SK-N-DZ (cell line): ENCODE results near the gene MRC2.

Source experiments
- DNase-seq: peaks from one replicate; pipeline ENCODE4 v3.0.0-alpha.2; 2015; ENCODE audit warnings: low spot score

The MRC2 gene

DNA sequence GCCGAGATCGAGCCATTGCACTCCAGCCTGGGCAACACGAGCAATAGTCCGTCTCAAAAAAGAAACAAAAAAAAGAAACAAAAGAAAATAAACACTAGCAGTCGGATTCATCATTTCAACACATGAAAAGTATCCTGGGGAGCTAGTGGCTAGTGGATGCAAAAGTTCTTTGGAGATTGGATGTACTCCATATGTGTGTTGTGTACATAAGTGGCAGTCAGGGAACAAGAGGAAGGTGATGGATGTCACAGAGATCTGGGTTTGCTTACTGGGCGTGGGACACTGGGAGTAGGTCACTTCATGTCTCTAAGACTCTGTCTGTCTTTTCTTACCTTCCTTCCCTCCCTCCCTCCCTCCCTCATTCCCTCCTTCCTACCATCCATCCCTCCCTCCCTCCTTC is 35.4 kb downstream of the MRC2 start:
- DNase-seq = no peak

DNA sequence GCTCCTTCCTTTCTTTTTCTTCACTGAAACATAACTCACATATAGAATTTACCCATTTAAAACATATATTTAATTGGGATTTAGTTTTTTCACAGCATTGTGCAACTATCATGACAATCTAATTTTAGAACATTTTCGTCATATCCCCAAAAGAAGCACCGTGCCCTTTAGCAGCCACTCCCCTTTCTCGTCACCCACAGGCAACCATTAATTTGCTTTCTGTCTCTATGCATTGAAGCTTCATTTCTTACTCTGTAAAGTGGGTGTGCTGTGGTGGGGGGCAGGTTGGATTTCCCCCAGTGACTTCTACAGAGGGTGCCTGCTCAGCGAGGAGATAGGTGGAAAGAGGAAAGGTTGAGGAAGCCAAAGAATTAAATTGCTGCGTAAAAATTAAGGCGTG is 35.8 kb downstream of the MRC2 start:
- DNase-seq = no peak

- DNase-seq = no peak
These were observed 37.1 kb downstream of the MRC2 start for GRCh38 chr17:62664336-62665120.

DNA sequence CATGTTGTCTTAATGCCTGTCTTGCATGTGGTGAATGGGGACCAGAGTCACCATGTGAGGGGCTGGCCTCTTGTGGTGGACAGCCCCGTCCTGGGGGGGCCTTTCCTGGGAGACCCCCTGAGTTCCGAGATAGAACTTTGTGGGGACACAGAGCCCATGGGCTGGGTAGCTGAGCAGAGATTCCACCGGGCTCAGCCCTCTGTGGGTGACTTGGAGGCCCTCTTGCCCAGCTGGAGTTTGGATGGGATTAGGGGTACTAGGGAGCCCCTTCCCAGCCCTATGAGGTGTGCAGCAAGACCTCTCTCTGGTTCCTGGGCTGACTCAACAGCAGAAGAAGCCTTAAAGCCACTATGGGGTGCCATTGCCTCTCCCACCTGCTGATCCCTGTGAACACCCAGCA is 38.1 kb downstream of the MRC2 start:
- no peak for DNase-seq

GRCh38 chr17:62666061-62666800 is 38.8 kb downstream of the MRC2 start:
- no peak for DNase-seq

DNA sequence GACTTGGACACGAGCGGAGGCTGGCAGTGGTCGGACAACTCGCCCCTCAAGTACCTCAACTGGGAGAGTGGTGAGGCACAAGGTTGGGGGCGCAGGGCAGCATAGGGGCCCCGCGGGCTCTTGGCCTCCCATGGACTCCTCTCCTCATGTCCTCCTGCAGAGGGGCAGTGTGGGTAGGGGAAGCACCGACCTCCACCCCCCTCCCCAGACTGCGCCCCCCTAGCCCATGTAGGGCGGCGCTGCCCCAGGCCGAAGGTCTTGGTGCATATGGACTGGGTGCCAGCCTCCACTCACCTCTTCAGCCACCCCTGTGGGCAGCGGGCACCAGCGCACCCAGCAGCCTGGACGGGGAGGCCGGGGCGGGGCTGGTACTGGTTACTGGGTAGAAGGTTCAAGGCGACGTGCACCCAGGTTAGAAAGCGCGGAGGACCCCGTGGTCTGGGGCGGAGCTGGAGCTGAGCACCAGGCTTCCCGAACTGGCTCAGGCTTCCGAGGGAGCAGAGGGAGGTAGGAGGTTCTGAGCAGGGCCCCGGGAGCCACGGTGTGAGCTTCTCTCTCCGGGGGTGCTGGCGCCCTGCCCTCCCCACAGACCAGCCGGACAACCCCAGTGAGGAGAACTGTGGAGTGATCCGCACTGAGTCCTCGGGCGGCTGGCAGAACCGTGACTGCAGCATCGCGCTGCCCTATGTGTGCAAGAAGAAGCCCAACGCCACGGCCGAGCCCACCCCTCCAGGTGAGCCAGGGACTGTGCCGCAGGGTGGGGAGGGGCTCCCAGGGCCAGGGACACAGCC is 39.5 kb downstream of the MRC2 start:
- no peak for DNase-seq

GRCh38 chr17:62668091-62668804 is 40.8 kb downstream of the MRC2 start:
- DNase-seq = peak; percentile 88

- no peak for DNase-seq
These were observed 42.8 kb downstream of the MRC2 start for GRCh38 chr17:62670202-62670821.

DNA sequence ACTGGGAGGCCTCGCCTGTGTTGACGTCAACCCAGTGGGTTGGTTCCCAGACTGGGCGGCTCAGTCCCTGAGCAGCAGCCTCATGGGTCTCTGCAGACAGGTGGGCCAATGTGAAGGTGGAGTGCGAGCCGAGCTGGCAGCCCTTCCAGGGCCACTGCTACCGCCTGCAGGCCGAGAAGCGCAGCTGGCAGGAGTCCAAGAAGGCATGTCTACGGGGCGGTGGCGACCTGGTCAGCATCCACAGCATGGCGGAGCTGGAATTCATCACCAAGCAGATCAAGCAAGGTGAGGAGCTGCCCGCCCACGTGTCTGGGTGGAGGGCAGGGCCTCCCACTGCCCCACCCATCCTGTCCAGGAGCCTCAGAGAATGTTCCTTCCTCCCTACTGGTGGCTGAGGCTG is 44.1 kb downstream of the MRC2 start:
- peak; percentile 44 for DNase-seq

DNA sequence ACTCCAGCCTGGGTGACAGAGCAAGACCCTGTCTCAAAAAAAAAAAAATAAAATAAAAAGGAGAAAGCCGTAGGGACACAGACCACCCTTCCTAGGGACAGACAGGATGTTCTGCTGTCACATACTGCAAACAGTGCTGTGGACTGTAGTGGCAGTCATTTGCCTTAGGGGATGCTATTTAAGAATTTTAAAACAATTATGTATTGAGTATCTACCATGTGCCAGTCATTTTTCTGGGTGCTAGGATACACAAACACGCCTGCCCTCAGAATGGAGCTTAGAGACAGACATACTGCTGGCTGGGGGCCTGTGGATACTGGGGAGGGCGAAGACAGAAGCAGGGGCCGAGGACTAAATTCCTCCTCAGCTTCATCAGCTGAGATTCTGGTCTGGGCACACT is 45.5 kb downstream of the MRC2 start:
- no peak for DNase-seq

DNA sequence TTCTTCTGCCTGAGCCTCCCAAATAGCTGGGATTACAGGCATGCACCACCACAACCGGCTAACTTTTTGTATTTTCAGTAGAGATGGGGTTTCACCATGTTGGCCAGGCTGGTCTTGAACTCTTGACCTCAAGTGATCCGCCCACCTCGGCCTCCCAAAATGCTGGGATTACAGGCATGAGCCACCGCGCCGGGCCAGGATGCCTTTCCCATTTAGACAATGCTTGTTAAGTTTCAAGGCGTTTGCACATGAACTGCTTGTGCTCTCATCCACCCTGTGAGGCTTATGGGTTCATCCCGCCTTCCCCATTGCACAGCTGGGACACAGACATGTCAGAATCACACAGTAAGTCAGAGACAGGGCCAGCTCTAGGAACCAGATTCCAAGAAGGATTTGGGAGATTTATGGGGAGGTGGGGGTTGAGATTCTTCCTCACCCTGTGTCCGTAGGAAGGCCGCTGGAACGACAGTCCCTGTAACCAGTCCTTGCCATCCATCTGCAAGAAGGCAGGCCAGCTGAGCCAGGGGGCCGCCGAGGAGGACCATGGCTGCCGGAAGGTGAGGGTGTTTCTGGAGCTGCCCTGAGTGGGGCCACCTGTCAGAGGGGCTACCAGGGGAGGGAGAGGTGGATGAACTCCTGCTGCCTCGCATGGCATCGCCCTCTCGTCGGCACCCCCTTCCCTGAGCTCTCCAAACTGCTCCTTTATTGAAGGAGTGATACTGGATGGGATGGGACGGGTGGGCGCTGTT is 46.3 kb downstream of the MRC2 start:
- DNase-seq = no peak

- DNase-seq = no peak
These were observed 46.9 kb downstream of the MRC2 start for GRCh38 chr17:62674363-62674739.

GRCh38 chr17:62674841-62675240 is 47.4 kb downstream of the MRC2 start:
- DNase-seq = no peak

DNA sequence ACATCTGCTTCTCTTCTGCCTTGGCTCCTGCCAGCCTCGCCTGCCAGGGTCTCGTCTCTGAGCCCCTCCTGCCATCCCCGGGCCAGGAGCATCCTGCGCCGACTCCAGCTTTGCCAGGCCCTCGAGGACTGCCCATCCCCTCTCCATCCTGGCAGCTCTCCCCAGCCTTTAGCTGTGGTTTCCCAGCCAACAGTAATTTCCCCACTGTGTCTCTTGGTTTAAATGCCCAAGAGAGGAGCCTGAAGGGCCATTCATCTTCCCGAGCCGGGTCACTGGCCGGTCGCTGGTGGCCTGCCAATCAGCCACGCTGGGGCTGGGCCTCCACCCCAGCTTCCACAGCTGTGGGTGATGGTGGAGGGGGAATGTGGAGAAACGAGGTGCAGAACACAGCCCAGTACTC is 47.8 kb downstream of the MRC2 start:
- no peak for DNase-seq

- DNase-seq = no peak
These were observed 48.2 kb downstream of the MRC2 start for GRCh38 chr17:62675701-62676100.

- DNase-seq = no peak
These were observed 48.9 kb downstream of the MRC2 start for GRCh38 chr17:62676231-62676943.

- no peak for DNase-seq
These were observed 49.6 kb downstream of the MRC2 start for GRCh38 chr17:62676952-62677596.

DNA sequence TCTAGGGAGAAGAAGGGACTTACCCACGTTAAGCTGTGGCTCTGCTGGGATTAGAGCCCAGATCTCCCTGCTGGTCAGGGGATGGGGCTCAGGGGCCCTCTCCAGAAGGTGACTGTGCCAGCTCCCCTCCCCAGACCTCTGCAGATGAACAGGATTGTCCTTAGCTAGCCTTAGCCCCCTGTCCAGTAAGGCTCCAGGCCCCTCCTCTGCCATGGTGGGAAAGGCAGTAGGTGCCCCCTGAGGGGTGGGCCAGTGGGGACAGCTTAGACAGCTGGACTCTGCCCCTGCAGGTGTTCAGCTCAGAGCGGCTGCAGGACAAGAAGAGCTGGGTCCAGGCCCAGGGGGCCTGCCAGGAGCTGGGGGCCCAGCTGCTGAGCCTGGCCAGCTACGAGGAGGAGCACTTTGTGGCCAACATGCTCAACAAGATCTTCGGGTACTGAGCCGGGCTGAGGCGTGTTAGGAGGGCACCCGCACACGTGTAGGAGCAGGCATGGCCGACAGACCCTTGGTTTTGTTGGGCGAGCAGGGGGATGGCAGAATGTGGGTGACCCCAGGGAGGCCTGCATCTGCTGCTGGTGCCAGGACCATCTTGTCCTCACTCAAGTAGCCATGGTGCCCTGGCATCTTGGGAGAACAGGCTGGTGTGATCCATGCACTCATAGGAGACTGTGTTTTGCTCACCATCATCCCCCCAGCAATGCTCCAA is 50.9 kb downstream of the MRC2 start:
- no peak for DNase-seq
